Measurements from ENCODE around the gene CFAP141.
A peak's percentile ranks its signal among the peaks of the same experiment; 100 is the strongest.

Gene CFAP141

DNA sequence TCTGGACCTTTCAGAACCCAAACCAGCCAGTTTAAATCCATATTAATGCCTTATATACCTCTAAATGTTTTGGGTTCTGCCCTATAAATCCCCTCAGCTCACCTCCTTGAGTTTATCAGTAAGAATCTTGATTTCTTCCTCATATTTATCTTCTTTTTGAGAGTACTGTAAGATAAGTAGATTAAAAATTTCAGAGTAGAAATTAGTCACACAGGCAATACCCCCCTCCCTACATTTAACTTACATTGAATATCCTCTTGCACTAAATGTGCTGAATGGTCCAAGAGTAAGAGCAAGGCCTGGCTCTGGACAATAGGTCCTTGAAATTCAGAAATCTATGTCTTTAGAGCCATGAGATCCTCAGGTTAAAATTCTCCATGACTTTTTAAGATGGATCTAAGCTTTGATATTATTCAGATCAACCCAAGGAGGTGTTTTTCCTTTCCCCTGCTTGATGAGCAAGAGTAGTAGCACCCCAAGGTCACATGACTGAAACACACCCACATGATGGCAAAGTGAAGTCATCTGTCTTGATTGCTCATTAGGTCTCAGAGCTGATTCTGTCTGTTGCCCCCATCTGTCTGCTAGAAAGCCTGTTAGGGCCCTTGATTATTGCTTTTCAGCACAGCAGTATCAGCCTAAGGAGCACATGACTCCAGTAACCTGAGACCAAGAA, 35.4 kb downstream of the CFAP141 start:
- no peak for DNase-seq (ENCODE audit: low read depth)

DNA sequence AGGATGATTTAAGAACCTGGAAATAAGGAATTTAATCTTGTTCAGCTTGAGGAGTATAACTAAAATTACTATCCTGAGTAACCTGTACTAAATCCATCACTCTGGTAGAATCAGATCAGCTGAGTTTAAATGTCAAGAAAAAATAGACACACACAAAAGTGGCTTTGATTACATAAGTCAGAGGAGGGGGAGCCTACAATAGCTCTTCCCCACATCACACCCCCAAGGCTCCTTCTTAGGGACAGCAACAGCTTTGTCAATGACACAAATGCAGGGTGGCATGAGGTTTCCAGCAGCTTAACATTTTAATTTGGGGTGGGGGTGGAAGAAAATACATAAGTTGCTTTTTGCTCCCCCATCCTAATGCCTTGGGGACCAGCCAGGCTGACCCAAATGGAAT, 38.7 kb downstream of the CFAP141 start:
- DNase-seq (ENCODE audit: low read depth) = no peak

DNA sequence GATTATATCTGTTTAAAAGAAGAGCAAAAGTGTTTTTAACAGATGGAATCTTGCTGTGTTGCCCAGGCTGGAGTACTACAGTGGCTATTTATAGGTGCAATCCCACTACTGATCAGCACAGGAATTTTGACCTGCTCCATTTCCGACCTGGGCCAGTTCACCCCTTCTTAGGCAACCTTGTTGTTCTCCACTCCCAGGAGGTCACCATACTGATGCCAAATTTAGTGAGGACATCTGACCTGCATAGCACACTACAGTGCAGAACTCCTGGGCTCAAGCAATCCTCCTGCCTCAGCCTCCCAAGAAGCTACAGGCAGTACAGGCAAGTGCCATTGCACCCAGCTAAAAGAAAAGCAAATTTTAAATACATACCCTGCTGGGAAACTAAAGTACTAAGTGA, 39.9 kb downstream of the CFAP141 start:
- no peak for DNase-seq (ENCODE audit: low read depth)

DNA sequence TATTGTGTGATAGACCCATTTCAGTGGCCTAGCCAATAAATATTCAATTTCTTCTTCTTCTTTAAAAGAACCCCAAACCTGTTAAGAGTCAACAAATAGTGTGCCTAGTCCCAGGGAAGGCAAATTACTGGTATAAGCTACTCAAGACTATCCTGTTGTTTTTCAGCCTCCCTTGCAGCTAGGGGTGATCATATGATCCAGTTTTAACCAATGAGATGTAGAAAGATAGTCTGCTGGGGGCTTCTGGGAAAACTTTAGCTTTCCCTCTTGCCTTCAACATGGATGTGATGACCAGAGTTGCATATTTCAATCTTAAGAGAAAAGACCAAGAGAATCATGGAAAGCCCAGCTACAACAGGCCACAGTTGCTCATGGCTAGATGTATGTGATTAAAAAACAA, 46.6 kb downstream of the CFAP141 start:
- DNase-seq (ENCODE audit: low read depth) = no peak

GRCh38 chr1:154158307-154159125, 47.6 kb downstream of the CFAP141 start:
- no peak for DNase-seq (ENCODE audit: low read depth)

DNA sequence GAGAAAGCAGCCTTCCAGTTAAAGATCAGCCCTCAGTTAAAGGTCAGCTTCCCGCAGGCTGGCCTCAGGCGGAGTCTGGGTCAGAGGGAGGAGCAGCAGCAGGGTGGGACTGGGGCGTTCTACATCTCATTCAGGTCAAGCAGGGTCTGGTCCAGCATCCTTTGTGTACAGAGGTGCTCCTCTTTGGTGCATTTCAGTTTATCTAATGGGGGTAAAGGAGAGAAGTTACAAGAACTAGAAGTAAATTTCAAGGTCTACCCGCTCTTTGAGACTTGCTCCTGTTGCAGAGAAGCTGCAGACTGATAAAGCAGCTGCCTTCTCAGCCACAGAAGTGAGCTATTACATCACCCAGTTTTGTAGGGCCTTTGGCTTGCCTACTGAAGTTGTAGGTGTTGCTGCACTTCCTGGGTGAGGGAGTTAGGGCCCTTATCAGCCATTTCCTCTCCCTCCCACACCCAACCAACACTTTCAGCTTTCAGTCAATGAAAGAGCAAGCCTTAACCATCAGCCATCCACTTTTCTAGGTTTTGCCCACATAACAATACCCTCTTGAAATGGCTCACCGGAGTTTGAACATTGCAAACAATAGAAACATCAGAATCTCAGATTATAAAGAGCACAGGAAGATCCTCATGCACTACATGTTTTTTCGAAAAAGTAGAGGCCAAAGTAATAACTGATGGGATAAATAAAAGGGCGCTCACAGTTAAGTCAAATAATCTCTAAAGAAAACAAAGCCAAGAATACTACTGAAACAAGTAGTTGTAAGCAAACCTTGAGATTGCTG, 48.4 kb downstream of the CFAP141 start:
- DNase-seq (ENCODE audit: low read depth) = no peak

GRCh38 chr1:154155251-154155650, 50.9 kb downstream of the CFAP141 start:
- peak; percentile 23 for DNase-seq (ENCODE audit: low read depth)

GRCh38 chr1:154154534-154155191, 51.5 kb downstream of the CFAP141 start, which contains the start of gene NUP210L:
TSS of gene NUP210L (minus strand) at chr1:154155073.
- DNase-seq (ENCODE audit: low read depth) = no peak

GRCh38 chr1:154154053-154154452, 52.1 kb downstream of the CFAP141 start:
- DNase-seq (ENCODE audit: low read depth) = no peak

DNA sequence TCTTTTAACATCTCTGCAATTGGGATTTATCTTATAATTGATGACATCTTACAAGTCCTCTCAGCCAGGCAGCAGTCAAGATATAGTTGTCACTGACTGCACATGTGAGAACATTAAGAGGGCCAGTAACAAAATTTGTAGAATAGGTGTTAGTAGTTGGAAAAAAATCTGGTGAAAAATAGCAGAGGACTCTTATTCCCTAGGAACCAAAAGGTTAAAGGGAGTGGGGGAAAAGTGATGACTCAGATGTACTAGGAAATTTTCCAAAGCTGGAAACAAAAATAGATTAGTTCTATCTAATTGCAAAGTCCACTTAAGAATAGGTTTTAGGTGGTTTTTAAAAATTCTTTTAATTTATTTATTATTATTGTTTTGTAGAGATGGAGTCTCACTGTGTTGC, 54.8 kb downstream of the CFAP141 start:
- no peak for DNase-seq (ENCODE audit: low read depth)
